HG03025 (cell line): ENCODE results near the gene DEF6.

Source experiments
- ATAC-seq: cut with Tn5 transposase; IDR thresholded peaks from one replicate; pipeline ENCODE4 v1.9.1; 2021; ENCODE audit warnings: mild to moderate bottlenecking, moderate library complexity; ENCODE audit not compliant: unreplicated experiment, low FRiP score

The DEF6 gene

GRCh38 chr6:35370124-35370741 is 72.6 kb downstream of the DEF6 start:
- no peak for ATAC-seq

- ATAC-seq: no peak
These were observed 73.3 kb downstream of the DEF6 start for GRCh38 chr6:35370785-35371493.
